ENCODE results near the gene CAPZB. TPM values are rescaled to one million over a fixed set of nuclear protein-coding genes. Genes with fewer than 3 reads are reported as not detected.

CAPZB gene
- total RNA-seq, 1 experiment from 2014 or later = 198 TPM

- no peak for TF ChIP-seq CTCF (IDR thresholded peaks at IDR 0.05; ENCODE audit: unreplicated experiment)
- BruUV-seq (replicated peaks) = no TSS peak
- intact Hi-C loops (cut with micrococcal nuclease; ENCODE audit: unreplicated experiment) = no loop called here
- CTCF ChIA-PET = interaction anchor here (0.6 to 0.8 kb wide), 2 partner anchors 8 to 203 kb away, joined by 3 to 4 read pairs; no protein-coding TSS in a partner anchor
- Mint-ChIP-seq H3K9me3 (ENCODE audit: low read depth, unreplicated experiment) (no peaks in the 10 kb centered on the region), H3K4me3 (ENCODE audit: low read depth, unreplicated experiment) (no peak overlapping the region), H3K27ac (ENCODE audit: unreplicated experiment) (no peak overlapping the region), H3K4me1 (ENCODE audit: low read depth, unreplicated experiment) (peaks cover 26% of the 10 kb centered on the region), H3K36me3 (ENCODE audit: insufficient read depth, unreplicated experiment) (peaks cover 19% of the 10 kb centered on the region), H3K27me3 (ENCODE audit: unreplicated experiment) (no peaks in the 10 kb centered on the region)
- no peak for DNase-seq
These were observed 100.1 kb downstream of the CAPZB start for GRCh38 chr1:19385221-19385620.

- Mint-ChIP-seq H3K4me1 (ENCODE audit: low read depth, unreplicated experiment) (peaks cover 26% of the 10 kb centered on the region), H3K27ac (ENCODE audit: unreplicated experiment) (no peak overlapping the region), H3K27me3 (ENCODE audit: unreplicated experiment) (no peaks in the 10 kb centered on the region), H3K9me3 (ENCODE audit: low read depth, unreplicated experiment) (no peaks in the 10 kb centered on the region), H3K36me3 (ENCODE audit: insufficient read depth, unreplicated experiment) (peaks cover 19% of the 10 kb centered on the region), H3K4me3 (ENCODE audit: low read depth, unreplicated experiment) (no peak overlapping the region)
- CTCF ChIA-PET = interaction anchor here (0.8 kb wide), 1 partner anchor 8 kb away, joined by 3 read pairs; no protein-coding TSS in a partner anchor
- intact Hi-C loops (cut with micrococcal nuclease; ENCODE audit: unreplicated experiment) = no loop called here
- DNase-seq = no peak
- TF ChIP-seq CTCF (IDR thresholded peaks at IDR 0.05; ENCODE audit: unreplicated experiment) = no peak
- no TSS peak for BruUV-seq (replicated peaks)
These were observed 100.6 kb downstream of the CAPZB start for GRCh38 chr1:19384772-19385187.

- peaks cover 26% of the 10 kb centered on the region for H3K36me3 Mint-ChIP-seq (ENCODE audit: insufficient read depth, unreplicated experiment)
- no peak for TF ChIP-seq CTCF (IDR thresholded peaks at IDR 0.05; ENCODE audit: unreplicated experiment)
- intact Hi-C loops (cut with micrococcal nuclease; ENCODE audit: unreplicated experiment) = no loop called here
- H3K27me3 Mint-ChIP-seq (ENCODE audit: unreplicated experiment) = no peaks in the 10 kb centered on the region
- H3K4me1 Mint-ChIP-seq (ENCODE audit: low read depth, unreplicated experiment) = peaks cover 26% of the 10 kb centered on the region
- H3K4me3 Mint-ChIP-seq (ENCODE audit: low read depth, unreplicated experiment) = no peak overlapping the region
- CTCF ChIA-PET = no interaction called here
- no TSS peak for BruUV-seq (replicated peaks)
- no peak overlapping the region for H3K27ac Mint-ChIP-seq (ENCODE audit: unreplicated experiment)
- H3K9me3 Mint-ChIP-seq (ENCODE audit: low read depth, unreplicated experiment) = no peaks in the 10 kb centered on the region
- DNase-seq = no peak
These were observed 101.2 kb downstream of the CAPZB start for GRCh38 chr1:19384113-19384512.

- intact Hi-C loops (cut with micrococcal nuclease; ENCODE audit: unreplicated experiment) = no loop called here
- Mint-ChIP-seq H3K4me3 (ENCODE audit: low read depth, unreplicated experiment) (no peak overlapping the region), H3K9me3 (ENCODE audit: low read depth, unreplicated experiment) (no peaks in the 10 kb centered on the region), H3K27ac (ENCODE audit: unreplicated experiment) (no peak overlapping the region), H3K36me3 (ENCODE audit: insufficient read depth, unreplicated experiment) (peaks cover 22% of the 10 kb centered on the region), H3K27me3 (ENCODE audit: unreplicated experiment) (no peaks in the 10 kb centered on the region), H3K4me1 (ENCODE audit: low read depth, unreplicated experiment) (peaks cover 26% of the 10 kb centered on the region)
- no peak for DNase-seq
- CTCF ChIA-PET = interaction anchor here (0.6 kb wide), 1 partner anchor 31 kb away, joined by 5 read pairs; no protein-coding TSS in a partner anchor
- TF ChIP-seq CTCF (IDR thresholded peaks at IDR 0.05; ENCODE audit: unreplicated experiment) = no peak
- BruUV-seq (replicated peaks) = no TSS peak
These were observed 103.1 kb downstream of the CAPZB start for GRCh38 chr1:19382222-19382621.
